Muscle layer of duodenum (tissue), 2 donors: ENCODE measurements around the gene VPS11.
A peak's percentile ranks its signal among the peaks of the same experiment; 100 is the strongest.
"Not testable (repeated sequence)": the region's sequence is repeated elsewhere in the genome, so short reads cannot be mapped to it uniquely, and the experiment has no call there.

Experiments
- H3K27ac ChIP-seq: one replicate; pipeline ENCODE4 v1.7.0; 2013; ENCODE audit warnings: mild to moderate bottlenecking, low read length
- H3K27me3 ChIP-seq: one replicate; pipeline ENCODE4 v1.7.0; 2013; ENCODE audit warnings: low read depth, mild to moderate bottlenecking, control low read depth, low read length
- H3K36me3 ChIP-seq, 2 donors: one replicate each; pipeline ENCODE4 v1.7.0; 2013; ENCODE audit warnings: low read length in 2 of 2, control low read depth in 1 of 2, mild to moderate bottlenecking in 1 of 2; ENCODE audit not compliant: insufficient read depth in 2 of 2, control insufficient read depth in 1 of 2
- H3K4me1 ChIP-seq, 2 donors: one replicate each; pipeline ENCODE4 v1.7.0; 2013; ENCODE audit warnings: low read length in 2 of 2, mild to moderate bottlenecking in 2 of 2, control low read depth in 1 of 2, moderate library complexity in 1 of 2; ENCODE audit not compliant: insufficient read depth in 2 of 2, control insufficient read depth in 1 of 2
- H3K4me3 ChIP-seq, 2 donors: one replicate each; pipeline ENCODE4 v1.7.0; 2013; ENCODE audit warnings: low read length in 2 of 2, low read depth in 1 of 2, mild to moderate bottlenecking in 1 of 2
- H3K9me3 ChIP-seq, 2 donors: one replicate each; pipeline ENCODE4 v1.7.0; 2013; ENCODE audit warnings: low read length in 2 of 2, control low read depth in 1 of 2, mild to moderate bottlenecking in 1 of 2; ENCODE audit not compliant: control insufficient read depth in 1 of 2
- donor health status: healthy.

Gene VPS11

GRCh38 chr11:119095066-119095880, 27.7 kb downstream of the VPS11 start:
- Histone ChIP-seq H3K9me3 (no peaks in the 10 kb centered on the region), H3K4me3 (peak overlapping the region; percentile 73 to 88), H3K36me3 (peaks cover 17 to 20% of the 10 kb centered on the region in 2 donors), H3K27me3 (no peaks in the 10 kb centered on the region), H3K27ac (peak overlapping the region; percentile 63), H3K4me1 (peaks cover 15 to 25% of the 10 kb centered on the region in 2 donors)

GRCh38 chr11:119099711-119100110, 32.1 kb downstream of the VPS11 start:
- Histone ChIP-seq H3K27ac (no peak overlapping the region), H3K36me3 (peaks cover 20 to 23% of the 10 kb centered on the region in 2 donors), H3K9me3 (no peaks in the 10 kb centered on the region), H3K4me3 (no peak overlapping the region), H3K27me3 (no peaks in the 10 kb centered on the region), H3K4me1 (peaks cover 10 to 22% of the 10 kb centered on the region in 2 donors)

GRCh38 chr11:119100246-119100970, 32.8 kb downstream of the VPS11 start:
- Histone ChIP-seq H3K4me1 (peaks cover 10 to 22% of the 10 kb centered on the region in 2 donors), H3K36me3 (peaks cover 20 to 23% of the 10 kb centered on the region in 2 donors), H3K4me3 (peak overlapping the region; percentile 87 to 89), H3K27ac (no peak overlapping the region), H3K27me3 (no peaks in the 10 kb centered on the region), H3K9me3 (no peaks in the 10 kb centered on the region)

- Histone ChIP-seq H3K27ac (peak overlapping the region; percentile 98), H3K27me3 (no peaks in the 10 kb centered on the region), H3K4me3 (peak overlapping the region; percentile 87 to 89), H3K9me3 (no peaks in the 10 kb centered on the region), H3K36me3 (peaks cover 19 to 23% of the 10 kb centered on the region in 2 donors), H3K4me1 (peaks cover 10 to 23% of the 10 kb centered on the region in 2 donors)
Observed at GRCh38 chr11:119100994-119101758, 33.6 kb downstream of the VPS11 start.

GRCh38 chr11:119101759-119102423, 34.3 kb downstream of the VPS11 start, which contains the start of gene DPAGT1:
Gene DPAGT1, minus strand, starts transcription at chr11:119101853. Its CDS starts 198 bp downstream, at chr11:119101655.
- H3K27ac ChIP-seq: peak within 1 kb of the TSS; percentile 98
- peaks cover 12 to 18% of the 10 kb centered on the region in 2 donors for H3K36me3 ChIP-seq
- no peaks in the 10 kb centered on the region for H3K9me3 ChIP-seq
- peak within 1 kb of the TSS; percentile 87 to 89 for H3K4me3 ChIP-seq
- peaks cover 16 to 30% of the 10 kb centered on the region in 2 donors for H3K4me1 ChIP-seq
- no peaks in the 10 kb centered on the region for H3K27me3 ChIP-seq

- not testable (repeated sequence) for H3K27me3 ChIP-seq, H3K36me3 ChIP-seq, H3K9me3 ChIP-seq
- peak overlapping the region; percentile 55 for H3K27ac ChIP-seq
- peaks cover 18 to 37% of the 10 kb centered on the region in 2 donors for H3K4me1 ChIP-seq
- peak overlapping the region in 1 of 2 donors; percentile 87 for H3K4me3 ChIP-seq
Observed at GRCh38 chr11:119103161-119103664, 35.6 kb downstream of the VPS11 start.

GRCh38 chr11:119103793-119104192, 36.2 kb downstream of the VPS11 start:
- Histone ChIP-seq H3K27me3 (no peaks in the 10 kb centered on the region), H3K27ac (no peak overlapping the region), H3K9me3 (no peaks in the 10 kb centered on the region), H3K36me3 (peaks cover 0 to 6% of the 10 kb centered on the region in 2 donors), H3K4me1 (peaks cover 23 to 43% of the 10 kb centered on the region in 2 donors), H3K4me3 (no peak overlapping the region)

GRCh38 chr11:119106564-119107537, 39.2 kb downstream of the VPS11 start, which contains the start of gene C2CD2L:
Gene C2CD2L, plus strand, starts transcription at chr11:119107344. Its CDS starts 398 bp downstream, at chr11:119107742.
- H3K9me3 ChIP-seq: no peaks in the 10 kb centered on the region
- peaks cover 6 to 16% of the 10 kb centered on the region in 2 donors for H3K36me3 ChIP-seq
- H3K27ac ChIP-seq: peak within 1 kb of the TSS; percentile 92
- H3K27me3 ChIP-seq: no peaks in the 10 kb centered on the region
- H3K4me1 ChIP-seq: peaks cover 24 to 35% of the 10 kb centered on the region in 2 donors
- H3K4me3 ChIP-seq: peak within 1 kb of the TSS; percentile 88 to 94

- Histone ChIP-seq H3K27ac (peak overlapping the region; percentile 43), H3K36me3 (peaks cover 9 to 22% of the 10 kb centered on the region in 2 donors), H3K9me3 (no peaks in the 10 kb centered on the region), H3K4me1 (peaks cover 24 to 35% of the 10 kb centered on the region in 2 donors), H3K4me3 (peak overlapping the region; percentile 88 to 94), H3K27me3 (no peaks in the 10 kb centered on the region)
Observed at GRCh38 chr11:119107538-119108145, 40.0 kb downstream of the VPS11 start.
